ENCODE measurements around the gene TMEM114. TPM values are rescaled to one million over a fixed set of nuclear protein-coding genes. Genes with fewer than 3 reads are reported as not detected.

TMEM114 gene
- total RNA-seq, 1 experiment from 2014 or later: not detected

DNA sequence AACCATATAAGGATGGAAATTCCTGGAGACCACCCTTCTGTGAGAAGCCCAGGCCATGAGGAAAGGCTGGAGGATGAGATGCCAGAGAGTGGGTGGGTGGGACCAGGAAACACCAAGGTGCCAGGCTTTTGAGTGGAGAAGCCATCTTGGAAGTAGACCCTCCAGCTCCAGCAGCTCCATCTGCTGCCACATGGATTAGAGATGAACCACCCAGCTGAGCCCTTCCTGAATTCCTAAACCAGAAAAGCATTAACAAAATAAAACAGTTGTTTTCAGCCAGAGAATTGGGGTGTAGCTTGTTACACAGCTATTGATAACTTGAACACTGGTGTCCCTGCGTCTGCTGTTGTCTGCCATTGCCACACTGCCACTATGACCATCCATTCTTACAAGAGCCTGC lies 6.3 kb upstream of the TMEM114 start:
- CTCF ChIA-PET: interaction anchor here (1.3 kb wide), 1 partner anchor 13 kb away, joined by 3 read pairs; no protein-coding TSS in a partner anchor
- Histone ChIP-seq H3K27ac (ENCODE audit: low read depth, low read length) (no peak overlapping the region), H3K9ac (ENCODE audit: low read length) (no peak overlapping the region), H3K4me1 (ENCODE audit: control insufficient read depth in 1 of 2, insufficient read depth in 2 of 2, low read length in 2 of 2) (no peaks in the 10 kb centered on the region), H3K4me2 (ENCODE audit: low read length) (no peak overlapping the region), H3K9me3 (ENCODE audit: control insufficient read depth in 1 of 2, insufficient read depth in 1 of 2, low read depth in 1 of 2, low read length in 2 of 2) (no peaks in the 10 kb centered on the region), H3K9me2 (ENCODE audit: insufficient read depth) (no peaks in the 10 kb centered on the region), H3K27me3 (ENCODE audit: insufficient read depth, low read length) (peaks cover 5% of the 10 kb centered on the region; the same call in 1 of the 2 replicates), H2AFZ (ENCODE audit: low read depth, low read length, poor library complexity, severe bottlenecking) (no peak overlapping the region), H3K4me3 (replicated peaks in 1 of 2; ENCODE audit: low read depth in 1 of 2, low read length in 2 of 2) (no peak overlapping the region), H3K79me2 (ENCODE audit: insufficient read depth, low read length) (no peaks in the 10 kb centered on the region), H4K20me1 (ENCODE audit: insufficient read depth) (no peaks in the 10 kb centered on the region), H3K36me3 (ENCODE audit: control insufficient read depth in 1 of 2, insufficient read depth in 2 of 2, low read length in 2 of 2) (no peaks in the 10 kb centered on the region)
- ATAC-seq: no peak
- DNase-seq (ENCODE audit: low read depth, low spot score): no peak
- no TSS peak for BruUV-seq (replicated peaks)
- RAD21 ChIA-PET (ENCODE audit: low non-redundant PET in 1 of 2, low total read pairs in 2 of 2, uncharacterized antibody in 2 of 2, unreplicated experiment in 2 of 2): no interaction called here
- no peak for TF ChIP-seq EGR1 (IDR thresholded peaks at IDR 0.05; ENCODE audit: low read depth)
- TF ChIP-seq, protein P1, sequence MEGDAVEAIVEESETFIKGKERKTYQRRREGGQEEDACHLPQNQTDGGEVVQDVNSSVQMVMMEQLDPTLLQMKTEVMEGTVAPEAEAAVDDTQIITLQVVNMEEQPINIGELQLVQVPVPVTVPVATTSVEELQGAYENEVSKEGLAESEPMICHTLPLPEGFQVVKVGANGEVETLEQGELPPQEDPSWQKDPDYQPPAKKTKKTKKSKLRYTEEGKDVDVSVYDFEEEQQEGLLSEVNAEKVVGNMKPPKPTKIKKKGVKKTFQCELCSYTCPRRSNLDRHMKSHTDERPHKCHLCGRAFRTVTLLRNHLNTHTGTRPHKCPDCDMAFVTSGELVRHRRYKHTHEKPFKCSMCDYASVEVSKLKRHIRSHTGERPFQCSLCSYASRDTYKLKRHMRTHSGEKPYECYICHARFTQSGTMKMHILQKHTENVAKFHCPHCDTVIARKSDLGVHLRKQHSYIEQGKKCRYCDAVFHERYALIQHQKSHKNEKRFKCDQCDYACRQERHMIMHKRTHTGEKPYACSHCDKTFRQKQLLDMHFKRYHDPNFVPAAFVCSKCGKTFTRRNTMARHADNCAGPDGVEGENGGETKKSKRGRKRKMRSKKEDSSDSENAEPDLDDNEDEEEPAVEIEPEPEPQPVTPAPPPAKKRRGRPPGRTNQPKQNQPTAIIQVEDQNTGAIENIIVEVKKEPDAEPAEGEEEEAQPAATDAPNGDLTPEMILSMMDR (IDR thresholded peaks at IDR 0.05 in 2 of 3, conservative IDR thresholded peaks at IDR 0.05 in 1 of 3; ENCODE audit: borderline replicate concordance in 1 of 3, insufficient read depth in 1 of 3, low read depth in 2 of 3, low read length in 2 of 3): no peak
- TF ChIP-seq SP1 (IDR thresholded peaks at IDR 0.05; ENCODE audit: low read depth): no peak
- no peak for TF ChIP-seq YY1 (IDR thresholded peaks at IDR 0.05; ENCODE audit: extremely low read depth, insufficient replicate concordance, low read depth, low read length)
- no peak for TF ChIP-seq POLR2A (IDR thresholded peaks at IDR 0.05; ENCODE audit: borderline replicate concordance, extremely low read depth, insufficient read depth, insufficient read length)
- no peak for TF ChIP-seq SIN3A (IDR thresholded peaks at IDR 0.05; ENCODE audit: low read depth)
- no peak for TF ChIP-seq TCF7L2 (IDR thresholded peaks at IDR 0.05; ENCODE audit: borderline replicate concordance, extremely low read depth, insufficient read depth, insufficient read length)
- intact Hi-C loops (cut with micrococcal nuclease): no loop called here
- POLR2A ChIA-PET: no interaction called here

DNA sequence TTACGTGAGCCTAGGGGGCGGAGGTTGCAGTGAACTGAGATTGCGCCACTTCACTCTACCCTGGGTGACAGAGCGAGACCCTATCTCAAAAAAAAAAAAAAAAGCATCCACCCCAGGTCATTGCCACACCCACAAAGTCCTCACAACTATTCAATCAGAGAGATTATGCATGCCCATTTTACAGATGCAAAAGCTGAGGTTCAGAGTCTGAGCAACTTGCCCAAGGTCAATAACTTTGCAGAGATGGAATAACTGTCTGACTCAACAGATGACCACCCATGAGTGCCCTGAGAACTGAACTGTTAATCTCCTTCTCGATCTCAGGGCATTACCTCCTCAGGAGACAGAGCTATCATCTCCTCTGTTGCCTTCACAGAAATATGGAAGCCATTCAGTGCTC lies 5.5 kb upstream of the TMEM114 start:
- no peaks in the 10 kb centered on the region for H3K9me2 ChIP-seq (ENCODE audit: insufficient read depth)
- no peak overlapping the region for H3K4me3 ChIP-seq (replicated peaks in 1 of 2; ENCODE audit: low read depth in 1 of 2, low read length in 2 of 2)
- ChIA-PET RAD21 (ENCODE audit: low non-redundant PET in 1 of 2, low total read pairs in 2 of 2, uncharacterized antibody in 2 of 2, unreplicated experiment in 2 of 2) (no interaction called here), POLR2A (no interaction called here), CTCF (no interaction called here)
- H4K20me1 ChIP-seq (ENCODE audit: insufficient read depth): no peaks in the 10 kb centered on the region
- BruUV-seq (replicated peaks): no TSS peak
- H3K9me3 ChIP-seq (ENCODE audit: control insufficient read depth in 1 of 2, insufficient read depth in 1 of 2, low read depth in 1 of 2, low read length in 2 of 2): no peaks in the 10 kb centered on the region
- no peak overlapping the region for H3K9ac ChIP-seq (ENCODE audit: low read length)
- no peak overlapping the region for H2AFZ ChIP-seq (ENCODE audit: low read depth, low read length, poor library complexity, severe bottlenecking)
- no peak overlapping the region for H3K27ac ChIP-seq (ENCODE audit: low read depth, low read length)
- no peaks in the 10 kb centered on the region for H3K79me2 ChIP-seq (ENCODE audit: insufficient read depth, low read length)
- H3K36me3 ChIP-seq (ENCODE audit: control insufficient read depth in 1 of 2, insufficient read depth in 2 of 2, low read length in 2 of 2): no peaks in the 10 kb centered on the region
- intact Hi-C loops (cut with micrococcal nuclease): no loop called here
- H3K27me3 ChIP-seq (ENCODE audit: insufficient read depth, low read length): peaks cover 5% of the 10 kb centered on the region; the same call in 1 of the 2 replicates
- DNase-seq (ENCODE audit: low read depth, low spot score) (no peak), ATAC-seq (no peak)
- TF ChIP-seq SIN3A (IDR thresholded peaks at IDR 0.05; ENCODE audit: low read depth) (no peak), SRF (IDR thresholded peaks at IDR 0.05; ENCODE audit: low read depth) (no peak), ZFX (IDR thresholded peaks at IDR 0.05) (no peak), SP1 (IDR thresholded peaks at IDR 0.05; ENCODE audit: low read depth) (no peak), CEBPB (IDR thresholded peaks at IDR 0.05; ENCODE audit: low read depth) (no peak), EZH2 (IDR thresholded peaks at IDR 0.05) (no peak), ATF3 (IDR thresholded peaks at IDR 0.05) (no peak), CBX3 (IDR thresholded peaks at IDR 0.05; ENCODE audit: low read depth) (no peak), TCF7L2 (IDR thresholded peaks at IDR 0.05; ENCODE audit: borderline replicate concordance, extremely low read depth, insufficient read depth, insufficient read length) (no peak), ELF1 (IDR thresholded peaks at IDR 0.05; ENCODE audit: borderline replicate concordance, low read depth) (no peak)
- TF ChIP-seq, protein P2, sequence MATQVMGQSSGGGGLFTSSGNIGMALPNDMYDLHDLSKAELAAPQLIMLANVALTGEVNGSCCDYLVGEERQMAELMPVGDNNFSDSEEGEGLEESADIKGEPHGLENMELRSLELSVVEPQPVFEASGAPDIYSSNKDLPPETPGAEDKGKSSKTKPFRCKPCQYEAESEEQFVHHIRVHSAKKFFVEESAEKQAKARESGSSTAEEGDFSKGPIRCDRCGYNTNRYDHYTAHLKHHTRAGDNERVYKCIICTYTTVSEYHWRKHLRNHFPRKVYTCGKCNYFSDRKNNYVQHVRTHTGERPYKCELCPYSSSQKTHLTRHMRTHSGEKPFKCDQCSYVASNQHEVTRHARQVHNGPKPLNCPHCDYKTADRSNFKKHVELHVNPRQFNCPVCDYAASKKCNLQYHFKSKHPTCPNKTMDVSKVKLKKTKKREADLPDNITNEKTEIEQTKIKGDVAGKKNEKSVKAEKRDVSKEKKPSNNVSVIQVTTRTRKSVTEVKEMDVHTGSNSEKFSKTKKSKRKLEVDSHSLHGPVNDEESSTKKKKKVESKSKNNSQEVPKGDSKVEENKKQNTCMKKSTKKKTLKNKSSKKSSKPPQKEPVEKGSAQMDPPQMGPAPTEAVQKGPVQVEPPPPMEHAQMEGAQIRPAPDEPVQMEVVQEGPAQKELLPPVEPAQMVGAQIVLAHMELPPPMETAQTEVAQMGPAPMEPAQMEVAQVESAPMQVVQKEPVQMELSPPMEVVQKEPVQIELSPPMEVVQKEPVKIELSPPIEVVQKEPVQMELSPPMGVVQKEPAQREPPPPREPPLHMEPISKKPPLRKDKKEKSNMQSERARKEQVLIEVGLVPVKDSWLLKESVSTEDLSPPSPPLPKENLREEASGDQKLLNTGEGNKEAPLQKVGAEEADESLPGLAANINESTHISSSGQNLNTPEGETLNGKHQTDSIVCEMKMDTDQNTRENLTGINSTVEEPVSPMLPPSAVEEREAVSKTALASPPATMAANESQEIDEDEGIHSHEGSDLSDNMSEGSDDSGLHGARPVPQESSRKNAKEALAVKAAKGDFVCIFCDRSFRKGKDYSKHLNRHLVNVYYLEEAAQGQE (IDR thresholded peaks at IDR 0.05; ENCODE audit: low read depth): no peak
- no peaks in the 10 kb centered on the region for H3K4me1 ChIP-seq (ENCODE audit: control insufficient read depth in 1 of 2, insufficient read depth in 2 of 2, low read length in 2 of 2)
- H3K4me2 ChIP-seq (ENCODE audit: low read length): no peak overlapping the region

All from HCT116 (cell line).